ENCODE results near the gene INPP5D.

Gene INPP5D

DNA sequence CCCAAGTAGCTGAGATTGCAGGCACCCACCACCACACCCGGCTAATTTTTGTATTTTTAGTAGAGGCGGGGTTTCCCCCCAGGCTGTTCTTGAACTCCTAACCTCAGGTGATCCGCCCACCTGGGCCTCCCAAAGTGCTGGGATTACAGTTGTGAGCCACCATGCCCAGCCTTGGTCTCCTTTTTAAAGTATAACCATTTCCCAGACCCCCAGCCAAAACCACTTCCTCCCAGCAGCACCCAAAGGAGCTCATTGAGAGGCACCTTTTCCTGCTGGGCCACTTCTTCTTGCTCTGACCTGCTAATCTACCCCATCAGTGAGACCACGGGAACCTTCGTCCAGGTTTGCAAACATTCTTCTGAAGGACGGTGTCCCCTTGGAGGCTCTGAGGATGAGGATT, 69.9 kb downstream of the INPP5D start:
- Histone ChIP-seq H3K27me3 (ENCODE audit: insufficient read depth, low read depth, severe bottlenecking) (no peaks in the 10 kb centered on the region), H3K4me3 (ENCODE audit: low read depth, low read length) (no peak overlapping the region), H3K9me3 (ENCODE audit: severe bottlenecking) (no peaks in the 10 kb centered on the region), H3K36me3 (no peaks in the 10 kb centered on the region), H3K27ac (no peak overlapping the region)
- TF ChIP-seq, protein P1, sequence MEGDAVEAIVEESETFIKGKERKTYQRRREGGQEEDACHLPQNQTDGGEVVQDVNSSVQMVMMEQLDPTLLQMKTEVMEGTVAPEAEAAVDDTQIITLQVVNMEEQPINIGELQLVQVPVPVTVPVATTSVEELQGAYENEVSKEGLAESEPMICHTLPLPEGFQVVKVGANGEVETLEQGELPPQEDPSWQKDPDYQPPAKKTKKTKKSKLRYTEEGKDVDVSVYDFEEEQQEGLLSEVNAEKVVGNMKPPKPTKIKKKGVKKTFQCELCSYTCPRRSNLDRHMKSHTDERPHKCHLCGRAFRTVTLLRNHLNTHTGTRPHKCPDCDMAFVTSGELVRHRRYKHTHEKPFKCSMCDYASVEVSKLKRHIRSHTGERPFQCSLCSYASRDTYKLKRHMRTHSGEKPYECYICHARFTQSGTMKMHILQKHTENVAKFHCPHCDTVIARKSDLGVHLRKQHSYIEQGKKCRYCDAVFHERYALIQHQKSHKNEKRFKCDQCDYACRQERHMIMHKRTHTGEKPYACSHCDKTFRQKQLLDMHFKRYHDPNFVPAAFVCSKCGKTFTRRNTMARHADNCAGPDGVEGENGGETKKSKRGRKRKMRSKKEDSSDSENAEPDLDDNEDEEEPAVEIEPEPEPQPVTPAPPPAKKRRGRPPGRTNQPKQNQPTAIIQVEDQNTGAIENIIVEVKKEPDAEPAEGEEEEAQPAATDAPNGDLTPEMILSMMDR (IDR thresholded peaks at IDR 0.05; ENCODE audit: low read depth, low read length): no peak
- no peak for DNase-seq

DNA sequence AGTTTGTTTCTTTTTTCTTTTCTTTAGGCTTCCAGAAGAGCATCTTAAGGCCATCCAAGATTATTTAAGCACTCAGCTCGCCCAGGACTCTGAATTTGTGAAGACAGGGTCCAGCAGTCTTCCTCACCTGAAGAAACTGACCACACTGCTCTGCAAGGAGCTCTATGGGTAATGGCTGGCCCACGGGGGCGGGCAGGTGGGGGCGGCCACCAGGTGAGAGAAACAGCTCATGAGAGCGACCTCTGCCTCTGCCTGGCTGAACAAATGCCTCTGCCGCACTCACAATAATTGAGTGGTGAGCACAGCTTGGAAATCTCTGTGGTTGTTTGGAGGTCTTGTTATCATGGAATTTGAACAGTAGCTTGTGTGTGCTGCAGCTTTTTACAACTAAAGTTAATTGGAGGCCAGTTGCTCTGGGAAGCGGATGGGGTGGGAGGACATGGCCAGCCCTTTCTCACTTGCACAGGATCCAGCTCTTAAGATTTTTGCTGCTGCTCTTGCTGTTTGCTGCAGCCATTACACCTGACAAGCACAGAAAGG, 70.4 kb downstream of the INPP5D start:
- no peaks in the 10 kb centered on the region for H3K27me3 ChIP-seq (ENCODE audit: insufficient read depth, low read depth, severe bottlenecking)
- TF ChIP-seq, protein P1 (IDR thresholded peaks at IDR 0.05; ENCODE audit: low read depth, low read length): no peak
- no peaks in the 10 kb centered on the region for H3K36me3 ChIP-seq
- no peak overlapping the region for H3K27ac ChIP-seq
- DNase-seq: no peak
- H3K9me3 ChIP-seq (ENCODE audit: severe bottlenecking): no peaks in the 10 kb centered on the region
- H3K4me3 ChIP-seq (ENCODE audit: low read depth, low read length): no peak overlapping the region

DNA sequence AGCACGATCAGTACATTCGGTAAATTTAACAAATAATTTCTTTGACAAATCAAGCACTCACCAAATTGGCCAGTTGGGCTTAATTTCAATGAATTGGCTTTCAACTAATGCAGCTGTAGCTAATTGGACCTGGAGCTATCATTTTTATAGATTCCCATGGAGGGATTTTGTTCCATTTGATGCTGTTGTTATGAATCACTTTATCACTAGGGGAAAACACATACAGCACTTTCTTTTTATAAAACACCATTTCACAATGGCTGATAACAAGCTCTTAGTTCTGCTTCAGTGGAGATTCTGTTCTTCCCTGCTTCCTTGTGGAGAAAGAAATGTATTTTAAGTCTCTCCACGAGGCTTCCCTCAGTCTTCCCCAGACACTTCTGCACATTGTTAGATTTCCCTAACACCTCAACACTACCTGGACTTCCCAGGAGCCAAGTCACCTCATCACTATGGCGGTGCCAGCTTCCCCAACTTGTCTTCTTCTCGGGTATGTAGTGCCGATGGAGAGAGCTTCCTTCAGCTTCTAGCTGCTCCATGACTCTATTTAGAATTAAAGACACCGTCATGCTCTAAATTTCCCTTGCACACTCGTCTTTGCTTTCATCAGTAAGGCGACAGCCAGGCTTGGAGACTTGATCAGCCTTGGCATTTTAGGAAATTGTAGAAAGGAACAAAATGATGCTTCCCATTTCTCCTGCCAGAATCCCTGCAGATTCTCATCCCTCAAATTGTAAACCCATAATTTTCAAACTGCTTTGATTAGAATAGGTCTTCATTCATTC, 72.0 kb downstream of the INPP5D start:
- no peak for DNase-seq
- Histone ChIP-seq H3K4me3 (ENCODE audit: low read depth, low read length) (no peak overlapping the region), H3K36me3 (no peaks in the 10 kb centered on the region), H3K27me3 (ENCODE audit: insufficient read depth, low read depth, severe bottlenecking) (no peaks in the 10 kb centered on the region), H3K27ac (no peak overlapping the region), H3K9me3 (ENCODE audit: severe bottlenecking) (no peaks in the 10 kb centered on the region)
- TF ChIP-seq, protein P1 (IDR thresholded peaks at IDR 0.05; ENCODE audit: low read depth, low read length): no peak

DNA sequence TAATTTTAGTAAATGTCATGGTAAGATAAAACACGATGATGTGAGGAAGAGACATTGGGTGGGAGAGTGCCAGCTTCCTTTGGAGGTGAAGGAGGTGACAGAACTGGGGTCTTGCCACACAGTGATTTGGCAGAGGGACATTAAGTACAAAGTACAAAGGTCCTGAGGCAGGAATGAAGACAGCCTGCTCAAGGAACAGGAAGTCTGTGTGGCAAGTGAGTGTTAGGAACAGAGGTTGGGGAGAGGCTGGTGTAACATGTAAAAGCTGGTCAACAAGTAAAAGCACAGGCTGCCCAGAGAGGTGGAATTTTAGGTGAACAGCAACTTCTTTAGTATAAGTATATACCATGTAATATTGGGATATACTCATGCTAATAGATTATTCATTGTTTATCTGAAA, 73.1 kb downstream of the INPP5D start:
- no peak overlapping the region for H3K4me3 ChIP-seq (ENCODE audit: low read depth, low read length)
- no peak for DNase-seq
- H3K9me3 ChIP-seq (ENCODE audit: severe bottlenecking): no peaks in the 10 kb centered on the region
- no peaks in the 10 kb centered on the region for H3K36me3 ChIP-seq
- no peaks in the 10 kb centered on the region for H3K27me3 ChIP-seq (ENCODE audit: insufficient read depth, low read depth, severe bottlenecking)
- no peak overlapping the region for H3K27ac ChIP-seq
- TF ChIP-seq, protein P1 (IDR thresholded peaks at IDR 0.05; ENCODE audit: low read depth, low read length): no peak

DNA sequence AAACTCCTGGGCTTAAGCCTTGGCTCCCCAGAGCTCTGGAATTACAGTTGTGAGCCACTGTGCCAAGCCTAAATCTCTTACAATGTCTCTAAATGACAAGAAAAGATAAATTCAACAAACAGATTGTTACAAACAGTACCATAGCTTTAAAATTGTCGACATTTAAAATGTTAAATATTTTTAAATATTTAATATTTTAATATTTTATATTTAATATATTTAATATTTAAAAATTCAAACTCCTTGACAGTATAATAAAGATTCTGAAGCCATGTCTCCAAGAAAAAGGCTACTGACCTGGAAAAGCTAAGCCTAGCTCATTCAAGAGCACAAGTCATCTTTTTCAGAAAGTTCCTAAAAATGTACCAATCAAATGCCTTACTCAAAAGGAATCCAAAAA, 75.3 kb downstream of the INPP5D start:
- H3K9me3 ChIP-seq (ENCODE audit: severe bottlenecking): peaks cover 1% of the 10 kb centered on the region
- no peak for DNase-seq
- no peak overlapping the region for H3K27ac ChIP-seq
- H3K4me3 ChIP-seq (ENCODE audit: low read depth, low read length): no peak overlapping the region
- TF ChIP-seq, protein P1 (IDR thresholded peaks at IDR 0.05; ENCODE audit: low read depth, low read length): no peak
- no peaks in the 10 kb centered on the region for H3K27me3 ChIP-seq (ENCODE audit: insufficient read depth, low read depth, severe bottlenecking)
- H3K36me3 ChIP-seq: no peaks in the 10 kb centered on the region

Data from WERI-Rb-1 (cell line).